NB4 (cell line): ENCODE data around the gene TULP4.
"Not testable (repeated sequence)": the region's sequence is repeated elsewhere in the genome, so short reads cannot be mapped to it uniquely, and the experiment has no call there.

Experiments
- CTCF ChIP-seq: IDR thresholded peaks from one replicate; pipeline ENCODE4 v1.5.1; 2012; ENCODE audit warnings: low read depth, low read length
- MAX ChIP-seq: IDR thresholded peaks from 2 replicates; pipeline ENCODE4 v1.6.1; 2011; ENCODE audit warnings: low read depth, low read length
- POLR2A ChIP-seq: IDR thresholded peaks from 2 replicates; pipeline ENCODE4 v1.6.1; 2011; ENCODE audit warnings: mild to moderate bottlenecking; ENCODE audit not compliant: insufficient read length; ENCODE audit errors: extremely low read depth

GRCh38 chr6:158470023-158470422 lies 157.8 kb downstream of the TULP4 start:
- not testable (repeated sequence) for TF ChIP-seq CTCF, MAX, POLR2A
